NCI-H226 (cell line): ENCODE results near the gene METAP1D.

ENCODE experiments used
- DNase-seq: peaks from one replicate; pipeline ENCODE4 v3.0.0-alpha.2; 2015

Gene METAP1D

GRCh38 chr2:171999161-171999560, 592 bp upstream of the METAP1D start:
- no peak for DNase-seq

GRCh38 chr2:172000696-172001361, 1.1 kb downstream of the METAP1D start:
- no peak for DNase-seq

GRCh38 chr2:172007372-172007771, 7.6 kb downstream of the METAP1D start:
- DNase-seq: no peak

GRCh38 chr2:172009823-172010222, 10.1 kb downstream of the METAP1D start:
- DNase-seq: no peak

- DNase-seq: no peak
Measured at GRCh38 chr2:172011812-172012575, 12.2 kb downstream of the METAP1D start.

GRCh38 chr2:172012677-172013391, 13.1 kb downstream of the METAP1D start:
- DNase-seq: no peak

GRCh38 chr2:172013396-172013795, 13.6 kb downstream of the METAP1D start:
- DNase-seq: no peak

GRCh38 chr2:172021074-172021931, 21.6 kb downstream of the METAP1D start:
- no peak for DNase-seq

GRCh38 chr2:172021955-172022354, 22.2 kb downstream of the METAP1D start:
- DNase-seq: peak; percentile 29

- no peak for DNase-seq
Measured at GRCh38 chr2:172031536-172031935, 31.8 kb downstream of the METAP1D start.

GRCh38 chr2:172038121-172038520, 38.4 kb downstream of the METAP1D start:
- DNase-seq: no peak

GRCh38 chr2:172038604-172039003, 38.9 kb downstream of the METAP1D start:
- DNase-seq: peak; percentile 92

GRCh38 chr2:172039011-172039704, 39.4 kb downstream of the METAP1D start:
- no peak for DNase-seq

GRCh38 chr2:172040311-172040710, 40.6 kb downstream of the METAP1D start:
- DNase-seq: no peak

GRCh38 chr2:172046080-172046678, 46.4 kb downstream of the METAP1D start:
- DNase-seq: peak; percentile 54

GRCh38 chr2:172046866-172047565, 47.3 kb downstream of the METAP1D start:
- no peak for DNase-seq

GRCh38 chr2:172047566-172048507, 48.1 kb downstream of the METAP1D start:
- DNase-seq: no peak

GRCh38 chr2:172048508-172049503, 49.1 kb downstream of the METAP1D start:
- DNase-seq: no peak
